Endometrial microvascular endothelial cells (primary cell): ENCODE data around the gene ATP9B. TPM values are rescaled to one million over a fixed set of nuclear protein-coding genes. Genes with fewer than 3 reads are reported as not detected.

Experiments
- in situ Hi-C: cut with HindIII; loops from 2 replicates; pipeline ENCODE4 v1.10.0; 2017; ENCODE audit warnings: low sequenced_read_pairs, low pct_unique_long_range_greater_than_20kb; ENCODE audit errors: inconsistent ontology term
- total RNA-seq: library from RNA; depleted of rRNA; stranded (reverse); fragments of >200 nt; gene quantifications from one replicate; pipeline ENCODE4 v1.2.3, GENCODE V29; 2015; ENCODE audit errors: inconsistent ontology term

Gene ATP9B
- total RNA-seq, 1 donor from 2014 or later: 9.5 TPM

- in situ Hi-C loops: no loop called here
These were observed 296.5 kb downstream of the ATP9B start for GRCh38 chr18:79365701-79366100.

DNA sequence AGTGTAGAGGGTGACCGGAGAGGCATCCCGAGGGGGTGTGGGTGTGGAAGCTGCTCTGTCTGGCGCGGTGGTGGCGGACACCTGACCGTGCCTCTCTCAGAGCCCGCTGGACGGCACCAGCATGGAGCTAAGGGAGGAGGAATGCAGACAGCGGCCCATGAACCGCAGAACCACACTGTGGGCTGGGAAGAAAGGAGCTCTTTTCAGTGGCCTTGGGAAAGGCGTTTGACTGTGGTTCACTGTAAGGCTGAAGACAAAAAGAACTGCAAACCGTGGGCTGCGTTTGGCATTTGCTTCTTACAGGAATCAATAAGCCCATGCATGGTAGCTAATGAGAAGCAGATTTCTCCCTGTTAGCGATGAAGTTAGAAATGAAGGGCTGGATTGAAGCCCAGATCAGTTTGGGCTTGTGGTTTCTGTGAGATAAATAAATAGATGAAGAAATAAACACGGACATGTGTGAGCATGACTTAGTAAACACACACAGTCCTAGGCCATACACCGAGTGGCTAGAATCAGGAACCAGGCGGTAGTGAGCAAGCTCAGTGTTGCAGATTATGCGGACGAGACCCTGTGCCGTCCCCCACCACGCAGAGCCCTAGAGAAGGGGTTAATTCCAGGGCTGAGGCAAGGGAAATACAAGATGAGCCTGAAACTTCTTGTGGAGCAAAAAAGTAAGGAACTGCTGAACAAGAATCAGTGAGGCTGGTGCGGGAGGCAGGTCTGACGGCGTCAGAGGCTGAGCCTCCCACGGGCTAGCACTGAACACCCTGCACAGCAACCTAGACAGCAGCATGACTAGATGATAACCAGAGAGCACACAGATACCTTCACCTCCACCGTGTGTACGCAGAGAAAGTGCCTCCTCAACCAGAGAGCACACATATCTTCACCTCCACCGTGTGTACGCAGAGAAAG is 297.2 kb downstream of the ATP9B start:
- in situ Hi-C loops: no loop called here

GRCh38 chr18:79367480-79367879 is 298.3 kb downstream of the ATP9B start:
- in situ Hi-C loops: no loop called here

GRCh38 chr18:79367989-79368388 is 298.8 kb downstream of the ATP9B start:
- in situ Hi-C loops: no loop called here

DNA sequence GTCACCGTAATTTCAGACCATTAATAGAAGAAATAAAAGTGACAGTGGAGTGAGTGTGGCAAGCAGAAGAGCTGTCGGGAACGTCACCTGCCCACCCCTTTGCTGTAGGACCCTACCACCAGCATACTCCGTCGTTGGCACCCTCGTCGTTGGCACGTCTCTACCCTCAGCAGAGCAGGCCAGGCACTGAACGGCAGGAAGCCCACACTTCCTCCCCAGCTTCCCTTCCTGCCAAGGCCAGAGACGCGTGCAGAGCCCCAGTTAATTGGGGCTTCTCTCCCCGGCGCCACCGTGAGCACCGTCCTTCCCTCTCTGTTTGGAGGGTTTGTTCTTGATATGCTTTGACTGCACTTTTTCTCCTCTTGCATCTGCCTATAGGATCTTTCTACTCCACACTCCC is 299.5 kb downstream of the ATP9B start:
- in situ Hi-C loops: no loop called here

GRCh38 chr18:79371561-79372121 is 302.4 kb downstream of the ATP9B start:
- in situ Hi-C loops: no loop called here

GRCh38 chr18:79372461-79372860 is 303.3 kb downstream of the ATP9B start:
- in situ Hi-C loops: no loop called here

GRCh38 chr18:79372991-79373390 is 303.8 kb downstream of the ATP9B start:
- in situ Hi-C loops: no loop called here

- in situ Hi-C loops: no loop called here
These were observed 304.5 kb downstream of the ATP9B start for GRCh38 chr18:79373736-79374135.

DNA sequence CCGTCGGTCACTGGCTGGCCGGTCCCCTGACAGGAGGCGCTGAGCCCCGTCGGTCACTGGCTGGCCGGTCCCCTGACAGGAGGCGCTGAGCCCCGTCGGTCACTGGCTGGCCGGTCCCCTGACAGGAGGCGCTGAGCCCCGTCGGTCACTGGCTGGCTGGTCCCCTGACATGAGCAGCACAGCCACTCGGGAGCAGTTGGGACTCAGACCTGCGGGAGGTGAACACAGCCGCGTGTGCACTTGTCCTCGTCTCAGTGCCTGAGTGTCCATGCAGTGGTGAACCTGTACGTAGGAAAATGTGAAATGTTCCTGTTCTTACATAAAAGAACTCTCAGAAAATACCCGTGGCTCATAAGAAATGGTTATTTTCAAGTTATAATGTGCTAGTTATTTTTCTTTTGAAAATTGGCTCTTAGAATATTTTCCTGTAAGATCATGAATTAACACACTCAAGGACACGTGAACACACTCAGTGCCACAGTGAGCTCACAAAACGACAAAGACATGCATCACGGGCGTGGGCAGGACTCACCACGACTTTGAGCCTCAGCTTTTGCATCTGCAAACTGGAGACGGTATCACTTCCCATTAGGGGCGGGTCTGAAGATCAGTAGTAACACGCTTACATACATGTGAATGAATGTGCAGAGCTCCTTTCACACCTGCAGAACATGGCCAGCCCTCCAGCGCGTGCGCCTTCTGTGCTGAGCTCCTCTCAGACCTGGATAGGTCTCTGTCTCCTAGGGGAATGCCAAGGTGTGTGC is 305.4 kb downstream of the ATP9B start:
- in situ Hi-C loops: loop anchor here (25.0 kb wide), 1 partner anchor 263 kb away; no protein-coding TSS in a partner anchor

DNA sequence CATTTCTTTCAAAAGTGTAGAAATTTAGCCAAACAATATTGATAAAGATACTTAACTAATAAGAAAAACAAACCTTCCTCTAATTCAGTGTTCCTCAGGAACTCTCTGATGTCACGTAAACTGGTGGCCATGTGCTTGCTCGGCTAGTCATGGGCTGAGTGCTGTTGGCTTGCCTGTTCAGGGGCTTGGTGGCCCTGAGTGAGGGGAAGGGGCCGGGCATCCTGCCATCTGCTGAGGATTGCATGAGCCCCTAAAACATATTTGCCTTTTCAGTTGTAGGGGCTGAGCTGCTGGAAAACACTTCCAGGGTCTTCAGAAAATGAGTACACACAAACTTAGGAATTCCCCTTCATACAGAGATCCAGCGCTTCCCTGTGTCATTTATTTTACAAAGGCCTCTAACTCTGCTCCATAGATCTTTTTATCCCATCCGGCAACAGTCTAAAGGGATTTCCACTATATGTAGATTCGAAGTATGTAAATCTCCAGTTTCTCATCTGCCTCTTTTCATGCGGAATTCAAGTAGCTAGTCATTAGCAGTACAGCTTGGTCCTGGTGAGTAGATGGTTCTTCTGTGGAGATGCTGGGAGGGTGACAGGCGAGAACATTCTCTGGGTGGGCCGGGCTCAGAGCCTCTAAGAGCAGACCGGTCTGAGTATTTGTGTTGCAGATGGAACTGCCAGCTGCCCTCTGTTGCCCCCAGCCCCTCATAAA is 306.4 kb downstream of the ATP9B start:
- in situ Hi-C loops: loop anchor here (25.0 kb wide), 1 partner anchor 262 kb away; no protein-coding TSS in a partner anchor

GRCh38 chr18:79376661-79377060 is 307.5 kb downstream of the ATP9B start:
- in situ Hi-C loops: loop anchor here (25.0 kb wide), 1 partner anchor 261 kb away; no protein-coding TSS in a partner anchor

- in situ Hi-C loops: loop anchor here (25.0 kb wide), 1 partner anchor 260 kb away; no protein-coding TSS in a partner anchor
These were observed 308.1 kb downstream of the ATP9B start for GRCh38 chr18:79377187-79377891.

DNA sequence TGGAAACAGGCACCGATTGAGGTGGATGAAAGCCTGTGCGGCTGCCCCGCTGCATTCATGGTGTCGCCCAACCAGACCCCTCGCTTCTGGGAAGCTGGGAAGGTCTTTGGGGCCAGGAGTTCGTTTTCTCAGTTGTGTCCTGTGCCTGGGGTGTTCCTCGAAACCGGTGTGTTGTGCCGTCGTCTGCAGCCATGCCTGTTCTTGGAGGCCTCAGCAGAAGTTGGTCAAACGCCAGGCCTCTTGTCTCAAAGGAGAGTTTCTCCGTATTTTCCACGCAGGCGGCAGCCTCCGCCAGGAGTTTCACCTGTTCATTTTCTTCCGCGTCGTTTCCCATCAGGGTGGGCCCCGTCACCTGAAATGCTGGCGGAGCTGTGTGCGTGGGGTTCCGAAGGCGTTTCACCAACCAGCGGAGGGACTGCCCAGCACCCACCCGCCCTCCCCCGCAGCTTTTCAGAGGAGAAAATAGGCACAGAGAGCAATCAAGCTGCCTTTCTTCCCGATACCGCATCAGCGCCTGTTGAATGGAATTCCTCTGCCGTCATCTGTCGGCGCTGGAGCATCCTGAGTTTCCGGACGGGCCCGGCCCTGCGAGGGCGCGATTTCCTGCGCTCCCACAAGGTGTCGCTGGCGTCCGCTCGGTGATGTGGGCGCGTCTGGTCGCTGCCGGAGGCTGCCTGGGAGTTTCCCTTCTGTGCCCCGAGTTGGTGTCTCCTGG is 309.5 kb downstream of the ATP9B start:
- in situ Hi-C loops: loop anchor here (25.0 kb wide), 1 partner anchor 259 kb away; no protein-coding TSS in a partner anchor

- in situ Hi-C loops: loop anchor here (25.0 kb wide), 1 partner anchor 258 kb away; no protein-coding TSS in a partner anchor
These were observed 310.2 kb downstream of the ATP9B start for GRCh38 chr18:79379251-79379905.

DNA sequence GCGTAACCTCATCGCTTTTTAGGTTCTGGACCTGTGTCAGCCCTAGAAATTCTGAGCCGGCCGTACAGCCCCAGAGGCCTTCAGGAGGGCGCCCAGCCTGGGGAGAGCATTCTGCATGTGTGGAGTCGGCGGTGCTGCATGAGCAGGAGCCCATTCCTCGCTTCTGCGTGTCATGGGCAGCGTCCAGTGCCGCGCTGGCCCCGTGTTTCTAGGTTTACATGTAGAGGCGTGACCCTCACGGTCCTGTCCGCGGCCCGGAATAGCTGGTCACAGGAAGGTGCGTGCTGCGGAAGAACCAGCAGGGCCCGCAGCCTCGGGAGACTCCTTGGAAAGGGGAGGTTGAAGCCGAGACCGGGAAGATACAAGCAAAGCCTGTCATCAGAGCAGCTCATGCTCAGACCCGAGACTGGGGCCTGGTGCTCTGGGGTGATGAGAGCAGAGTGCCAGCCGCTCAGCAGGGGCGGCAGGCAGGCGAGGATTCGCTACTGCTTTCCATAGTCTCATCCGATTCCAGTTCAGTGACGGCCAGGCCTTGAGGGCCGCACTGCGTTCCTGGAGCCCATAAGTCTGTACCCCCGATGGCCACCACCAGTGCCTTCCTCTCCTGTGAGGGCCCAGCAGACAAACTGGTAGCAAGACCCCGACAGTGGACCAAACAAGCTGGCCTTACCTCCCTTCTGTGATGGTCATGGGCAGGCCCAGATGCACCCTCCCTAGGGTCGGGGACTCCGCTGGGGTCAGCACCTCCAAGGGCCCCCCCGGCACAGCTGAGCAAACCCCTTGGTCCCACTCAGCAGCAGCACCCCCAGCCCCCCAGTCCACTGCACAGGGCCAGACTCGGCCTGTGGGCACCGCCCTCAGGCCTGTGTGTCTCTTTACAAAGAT is 311.0 kb downstream of the ATP9B start:
- in situ Hi-C loops: loop anchor here (25.0 kb wide), 1 partner anchor 257 kb away; no protein-coding TSS in a partner anchor
